GM18508 (cell line): ENCODE measurements around the gene BORCS5.
A peak's percentile ranks its signal among the peaks of the same experiment; 100 is the strongest.
"Not testable (repeated sequence)": the region's sequence is repeated elsewhere in the genome, so short reads cannot be mapped to it uniquely, and the experiment has no call there.

Experiments
- ATAC-seq: cut with Tn5 transposase; IDR thresholded peaks from one replicate; pipeline ENCODE4 v1.9.1; 2021; ENCODE audit warnings: moderate number of reproducible peaks; ENCODE audit not compliant: insufficient read depth, unreplicated experiment

The BORCS5 gene

DNA sequence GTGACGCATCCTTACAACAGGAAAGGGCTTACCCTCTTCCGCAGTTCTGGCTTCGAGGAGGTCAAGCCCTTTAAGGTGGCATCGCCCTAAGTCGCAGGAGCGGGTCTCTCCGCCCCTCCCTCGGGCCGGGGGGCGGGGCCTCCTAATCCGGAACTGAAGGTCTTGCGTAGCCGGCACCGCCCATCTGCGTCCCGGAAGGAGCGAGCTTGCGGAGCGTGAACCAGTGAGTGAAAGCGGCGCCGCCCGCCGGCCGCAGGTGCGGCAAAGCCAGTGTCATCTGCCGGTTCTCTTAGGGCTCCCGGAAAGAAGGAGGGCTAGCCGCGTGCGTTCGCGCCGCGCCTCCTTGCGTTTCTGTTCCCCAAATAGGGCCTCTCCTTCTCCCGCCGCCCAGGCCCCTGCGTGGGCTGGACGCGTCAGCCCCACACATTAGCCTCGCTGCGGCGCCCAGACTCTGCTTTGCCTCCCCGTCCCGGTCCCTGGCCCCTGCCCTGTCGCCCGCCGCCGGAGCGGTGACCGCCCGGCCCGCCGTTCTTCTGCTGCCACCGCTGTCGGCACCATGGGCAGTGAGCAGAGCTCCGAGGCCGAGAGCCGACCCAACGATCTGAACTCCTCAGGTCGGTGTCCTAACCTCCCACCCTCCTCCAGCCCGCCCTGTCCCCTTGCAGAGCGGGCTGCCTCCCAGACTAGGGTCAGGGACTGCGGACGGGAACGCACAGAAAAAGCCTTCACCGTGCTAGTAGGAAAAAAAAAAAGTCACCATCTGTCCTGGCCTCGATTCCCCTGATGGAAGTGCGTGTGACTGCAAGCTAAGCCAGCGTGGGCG is at the start of gene BORCS5:
BORCS5 (plus strand) TSS at position 183 of the 823 bp plus-strand sequence; CDS start at position 557, 374 bp downstream.
- ATAC-seq: peak; percentile 75

DNA sequence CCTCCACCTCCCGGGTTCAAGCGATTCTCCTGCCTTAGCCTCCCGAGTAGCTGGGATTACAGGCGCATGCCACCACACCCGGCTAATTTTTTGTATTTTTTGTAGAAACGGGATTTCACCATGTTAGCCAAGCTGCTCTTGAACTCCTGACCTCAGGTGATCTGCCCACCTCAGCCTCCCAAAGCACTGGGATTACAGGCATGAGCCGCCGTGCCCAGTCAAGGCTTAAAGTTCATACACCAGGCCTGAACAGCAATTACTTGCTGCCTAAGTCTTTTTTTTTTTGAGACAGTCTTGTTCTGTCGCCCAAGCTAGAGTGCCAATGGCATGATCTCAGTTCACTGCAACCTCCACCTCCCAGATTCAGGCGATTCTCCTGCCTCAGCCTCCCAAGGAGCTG is 46.2 kb upstream of the BORCS5 start:
- not testable (repeated sequence) for ATAC-seq

DNA sequence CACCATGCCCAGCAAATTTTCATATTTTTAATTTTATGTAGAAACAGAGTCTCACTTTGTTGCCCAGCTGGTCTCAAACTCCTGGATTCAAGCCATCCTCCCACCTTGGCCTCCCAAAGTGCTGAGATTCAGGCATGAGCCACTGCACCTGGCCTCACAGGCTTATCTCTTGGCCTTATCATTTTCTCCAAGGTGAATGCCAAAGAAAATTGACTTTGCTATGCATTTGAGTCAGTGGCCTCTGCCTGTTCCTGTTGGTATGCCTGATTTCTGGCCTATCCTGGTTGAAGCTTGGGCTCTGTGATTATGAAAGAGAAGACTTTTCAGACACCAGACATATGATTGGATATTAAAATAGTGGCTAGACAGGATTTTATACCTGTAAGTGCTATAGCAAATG is 41.0 kb upstream of the BORCS5 start:
- no peak for ATAC-seq

DNA sequence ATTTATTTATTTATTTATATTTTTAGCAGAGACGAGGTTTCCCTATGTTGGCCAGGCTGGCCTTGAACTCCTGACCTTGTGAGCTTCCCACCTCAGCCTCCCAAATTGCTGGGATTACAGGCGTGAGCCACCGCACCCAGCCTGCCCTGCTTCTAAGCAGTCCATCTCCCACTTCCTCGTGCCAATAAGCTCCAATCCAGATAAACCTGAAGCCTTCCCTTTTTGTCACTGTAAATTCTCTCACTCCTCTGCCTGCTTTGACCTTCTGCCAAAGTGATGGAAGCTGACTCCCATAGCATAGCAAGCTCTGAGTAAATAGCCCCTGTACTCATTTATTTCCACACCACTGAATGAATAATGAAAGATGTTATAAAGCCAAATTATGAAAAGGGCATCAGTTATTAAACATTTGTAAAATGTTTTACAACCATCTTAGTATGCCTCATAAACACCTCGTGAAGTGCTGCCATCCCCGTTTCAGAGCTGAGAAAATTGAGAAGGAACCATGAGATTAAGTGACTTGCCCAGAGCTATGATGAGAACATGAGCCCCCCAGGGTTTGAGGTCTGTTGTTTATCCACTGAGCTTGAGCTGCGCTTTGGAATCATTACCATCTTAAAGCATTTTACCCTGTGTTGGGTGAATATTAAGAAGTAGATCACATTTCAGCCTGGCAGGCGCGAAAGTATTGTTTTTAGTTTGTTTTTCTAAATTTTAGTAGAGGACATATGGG is 37.3 kb upstream of the BORCS5 start:
- ATAC-seq: no peak

DNA sequence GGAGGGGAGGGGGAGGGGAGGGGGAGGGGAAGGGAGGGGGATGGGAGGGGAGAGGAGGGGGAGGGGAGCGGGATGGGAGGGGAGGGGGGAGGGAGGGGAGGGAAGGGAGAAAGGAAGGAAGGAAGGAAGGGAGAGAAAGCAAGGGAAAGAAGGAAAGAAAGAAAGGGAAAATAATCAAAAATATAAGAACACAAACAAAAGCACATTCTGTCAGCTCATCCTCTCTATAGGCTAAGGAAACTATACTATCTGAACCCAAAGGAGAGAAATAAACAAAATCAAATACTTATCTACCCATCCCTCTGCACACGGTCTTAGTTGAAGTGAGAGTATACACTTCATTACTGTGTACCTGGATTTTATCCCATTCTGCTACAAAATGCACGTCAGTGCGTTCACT is 33.8 kb upstream of the BORCS5 start:
- ATAC-seq: no peak

DNA sequence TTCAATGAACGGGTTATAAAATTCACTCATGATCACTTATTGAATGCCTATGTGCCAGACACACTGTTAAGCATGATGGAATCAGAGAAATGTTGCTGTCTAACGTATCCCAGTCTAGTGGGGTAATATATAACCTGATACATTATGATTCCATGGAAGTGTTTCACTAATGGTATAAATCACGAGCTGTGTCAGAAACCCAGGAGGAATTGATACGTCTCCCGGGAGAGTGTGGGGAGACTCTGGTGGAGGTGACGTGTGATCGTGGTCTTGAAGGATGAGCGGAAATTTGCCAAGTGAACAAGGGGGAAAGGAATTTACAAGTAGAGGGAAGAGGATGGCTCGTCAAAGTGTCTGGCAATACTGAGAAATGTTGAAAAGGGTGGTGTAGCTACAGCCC is 33.3 kb upstream of the BORCS5 start:
- no peak for ATAC-seq

DNA sequence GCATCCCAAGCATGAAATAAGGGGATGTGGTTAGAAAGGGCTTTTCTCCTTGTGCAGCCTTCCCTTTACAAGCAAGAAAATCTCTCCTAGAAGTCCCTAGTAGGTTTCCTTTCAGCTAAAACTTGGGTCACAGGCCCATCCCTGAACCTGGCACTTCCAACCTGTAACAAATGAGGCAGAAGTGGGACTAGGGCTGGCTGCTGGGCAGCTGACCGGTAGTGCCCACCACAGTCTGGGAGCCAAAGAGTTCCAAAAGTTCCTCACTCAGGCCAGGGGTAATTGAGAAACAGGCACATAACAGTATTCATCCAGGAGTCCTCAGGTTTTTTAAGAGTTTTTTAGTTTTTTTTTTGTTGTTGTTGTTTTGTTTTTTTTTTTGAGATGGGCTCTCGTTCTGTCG is 30.6 kb upstream of the BORCS5 start:
- ATAC-seq: no peak

DNA sequence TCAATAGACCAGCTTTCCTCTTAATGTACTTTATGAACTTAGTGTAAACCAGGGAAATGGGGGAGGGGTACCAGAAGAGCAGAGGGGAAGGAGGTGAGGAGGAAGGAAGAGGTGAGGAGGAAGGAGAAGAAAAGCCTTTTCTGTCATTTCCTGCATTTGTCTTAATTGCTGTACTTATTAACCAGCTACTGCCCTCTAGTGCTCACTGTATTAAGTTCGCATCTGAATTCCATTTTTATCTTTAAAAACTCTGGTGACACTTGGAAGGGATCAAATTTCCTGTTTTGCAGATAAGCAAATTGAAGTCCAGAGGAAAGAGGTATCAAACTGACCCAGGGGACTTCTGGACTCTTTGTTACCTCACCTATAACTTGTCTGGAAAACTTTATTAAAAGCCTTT is 29.1 kb upstream of the BORCS5 start:
- no peak for ATAC-seq

DNA sequence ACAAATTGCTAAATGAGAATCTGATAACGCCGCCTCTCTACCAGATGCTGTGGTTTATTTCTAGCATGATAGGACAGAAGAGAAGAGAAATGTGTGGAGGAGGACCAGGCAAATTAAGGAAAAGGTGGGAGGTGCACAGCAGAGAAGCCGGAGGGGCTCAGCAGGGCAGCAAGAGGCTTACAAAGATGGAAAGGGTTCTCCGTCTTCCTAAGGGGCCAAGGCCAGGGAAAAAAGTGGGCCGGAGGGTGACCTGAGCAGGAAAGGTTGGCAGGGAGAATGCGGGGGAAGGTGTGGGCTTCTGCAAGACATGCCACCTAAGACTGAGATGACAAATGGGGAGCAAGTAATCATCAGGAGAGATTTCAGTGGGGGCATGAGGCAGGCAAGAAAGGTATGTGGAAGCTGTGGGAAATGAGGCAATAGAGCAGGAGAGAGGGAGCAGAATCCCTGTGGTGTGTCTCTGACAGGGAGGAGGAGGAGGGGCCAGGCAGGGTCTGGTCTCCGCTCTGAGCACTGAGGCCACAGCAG is 25.6 kb upstream of the BORCS5 start:
- ATAC-seq: no peak

DNA sequence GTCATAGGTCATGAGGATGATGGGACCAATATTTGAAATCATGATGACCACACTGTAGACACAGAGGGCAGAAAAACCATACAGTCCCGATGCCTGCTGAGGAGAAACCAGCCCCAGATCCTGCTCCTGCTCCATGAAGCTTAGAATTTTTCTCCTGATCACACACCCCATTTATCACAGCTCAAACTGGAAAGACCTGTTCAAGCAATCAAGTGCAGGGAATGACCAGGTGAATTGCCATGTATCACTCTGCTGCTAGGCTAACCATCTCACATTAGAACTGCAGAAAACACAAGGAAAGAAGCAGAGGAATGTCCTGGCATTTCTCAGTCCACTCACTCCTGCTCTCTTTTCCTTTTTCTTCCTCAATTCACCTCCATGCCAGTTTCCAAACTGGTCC is 25.0 kb upstream of the BORCS5 start:
- ATAC-seq: no peak

DNA sequence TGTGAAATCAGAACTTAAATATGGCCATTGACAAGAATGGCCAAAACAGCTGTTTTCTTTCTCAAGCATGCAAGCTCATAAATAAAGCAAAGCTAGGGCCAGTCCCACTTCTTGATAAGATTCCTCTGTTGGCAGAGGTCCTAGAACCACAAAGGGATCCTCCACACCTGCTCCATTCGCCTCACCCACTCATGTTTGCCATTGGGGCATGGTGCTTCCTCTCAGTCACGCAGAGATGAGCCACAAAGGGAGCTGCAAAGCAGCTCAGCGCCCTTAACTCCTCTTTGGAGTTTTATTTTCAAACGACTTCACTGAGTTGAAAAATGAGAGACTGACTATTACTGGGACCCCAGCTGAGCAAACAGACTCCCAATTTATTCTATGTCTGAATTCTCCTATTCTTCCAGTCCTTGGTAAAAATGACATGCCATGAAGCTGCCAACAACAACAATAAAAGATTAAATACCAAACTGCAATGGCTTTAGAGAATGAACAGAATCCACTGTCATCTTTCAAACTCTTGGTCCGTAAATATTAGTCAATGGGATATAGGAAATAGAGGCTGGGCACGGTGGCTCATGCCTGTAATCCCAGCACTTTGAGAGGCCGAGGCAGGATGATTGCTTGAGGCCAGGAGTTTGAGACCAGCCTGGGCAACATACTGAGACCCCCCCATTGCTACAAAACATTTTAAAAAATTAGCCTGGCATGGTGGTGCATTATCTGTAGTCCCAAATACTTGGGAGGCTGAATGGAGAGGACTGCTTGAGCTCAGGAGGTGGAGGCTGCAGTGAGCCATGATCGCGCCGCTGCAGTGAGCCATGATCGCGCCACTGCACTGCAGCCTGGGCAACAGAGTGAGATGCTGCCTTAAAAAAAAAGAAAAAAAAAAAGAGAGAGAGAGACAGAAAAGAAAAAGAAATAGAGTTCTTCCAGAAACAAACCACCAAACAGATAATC is 23.2 kb upstream of the BORCS5 start:
- ATAC-seq: no peak

DNA sequence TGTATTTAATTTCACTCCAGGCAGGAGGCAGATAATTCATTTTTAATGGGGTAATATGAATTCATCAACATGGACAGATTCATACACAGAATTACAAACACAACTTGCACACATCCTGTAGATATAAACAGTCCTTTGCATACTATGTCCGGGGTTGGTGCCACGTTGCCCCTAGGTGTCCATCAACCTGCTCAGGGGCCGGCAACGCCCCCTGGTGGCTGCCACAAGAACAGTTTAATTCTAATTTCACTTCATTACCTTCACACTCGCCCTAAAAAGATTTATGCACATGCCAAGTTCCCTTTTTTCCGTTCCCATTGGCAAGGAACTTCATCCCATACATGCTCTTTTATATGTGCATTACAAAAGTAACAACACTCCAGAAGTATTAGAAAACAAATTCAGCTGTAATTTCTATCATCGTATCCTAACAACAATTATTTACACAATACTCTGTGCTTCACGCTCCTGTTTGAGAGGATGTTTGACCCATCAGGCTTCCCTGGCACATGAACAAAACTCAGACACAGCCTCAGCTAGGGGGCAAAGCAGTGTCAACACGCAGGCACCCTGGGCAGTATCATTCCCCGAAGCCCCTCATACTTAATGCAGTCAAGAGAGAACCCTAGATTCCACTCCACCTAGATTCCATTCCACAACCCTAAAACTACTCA is 22.4 kb upstream of the BORCS5 start:
- no peak for ATAC-seq

DNA sequence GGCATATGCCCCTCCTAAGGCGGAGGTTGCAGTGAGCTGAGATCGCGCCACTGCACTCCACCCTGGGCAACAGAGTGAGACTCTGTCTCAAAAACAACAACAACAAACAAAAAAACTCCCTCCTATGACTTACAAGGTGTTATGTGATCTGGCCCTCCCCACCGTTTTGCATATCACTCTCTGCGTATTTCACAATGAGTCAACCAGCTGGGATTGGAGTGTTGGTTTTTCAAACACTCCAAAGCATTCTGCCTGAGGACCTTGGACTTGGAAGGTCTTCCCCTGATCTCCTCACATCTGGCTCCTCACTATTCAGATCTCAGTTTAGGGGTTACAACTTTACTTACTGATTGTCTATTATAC is 20.8 kb upstream of the BORCS5 start:
- no peak for ATAC-seq

DNA sequence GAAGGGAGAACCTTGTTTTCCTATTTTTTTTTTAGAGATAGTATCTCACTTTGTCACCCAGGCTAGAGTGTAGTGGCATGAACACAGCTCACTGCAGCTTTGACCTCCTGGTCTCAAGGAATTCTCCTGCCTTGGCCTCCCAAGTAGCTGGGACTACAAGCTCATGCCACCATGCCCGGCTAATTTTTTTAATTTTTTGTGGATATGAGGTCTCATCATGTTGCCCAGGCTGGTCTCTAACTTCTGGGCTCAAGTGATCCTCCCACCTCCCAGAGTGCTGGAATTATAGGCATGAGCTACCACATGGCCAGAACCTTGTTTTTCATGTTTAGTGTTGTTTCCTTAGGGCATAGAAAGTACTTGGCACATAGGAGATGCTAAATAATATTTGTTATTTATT is 20.4 kb upstream of the BORCS5 start:
- ATAC-seq: no peak

DNA sequence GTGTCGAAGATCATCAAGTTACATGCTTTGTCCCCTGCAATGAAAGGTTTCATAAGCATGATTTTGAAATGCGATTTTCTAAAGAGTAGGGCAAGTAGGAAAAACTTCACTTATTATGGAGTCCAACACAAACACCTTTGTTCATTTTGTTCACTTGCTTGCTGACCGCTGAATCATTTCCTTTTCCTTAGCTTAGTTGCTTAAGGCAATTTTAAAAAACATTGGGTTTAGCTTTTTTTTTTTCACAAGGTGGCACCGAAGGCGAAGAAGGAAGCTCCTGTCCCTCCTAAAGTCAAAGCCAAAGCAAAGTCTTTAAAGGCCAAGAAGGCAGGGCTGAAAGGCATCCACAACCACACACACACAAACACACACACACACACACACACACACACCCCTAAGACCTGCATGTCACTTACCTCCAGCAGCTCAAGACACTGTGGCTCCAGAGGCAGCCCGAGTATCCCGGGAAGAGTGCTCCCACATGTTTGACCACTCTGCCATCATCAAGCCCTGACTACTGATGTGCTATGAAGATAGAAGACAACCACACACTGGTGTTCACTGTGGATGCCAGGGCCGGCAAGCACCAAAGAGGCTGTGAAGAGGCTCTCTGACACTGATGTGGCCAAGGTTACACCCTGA is 18.2 kb upstream of the BORCS5 start:
- ATAC-seq: no peak

DNA sequence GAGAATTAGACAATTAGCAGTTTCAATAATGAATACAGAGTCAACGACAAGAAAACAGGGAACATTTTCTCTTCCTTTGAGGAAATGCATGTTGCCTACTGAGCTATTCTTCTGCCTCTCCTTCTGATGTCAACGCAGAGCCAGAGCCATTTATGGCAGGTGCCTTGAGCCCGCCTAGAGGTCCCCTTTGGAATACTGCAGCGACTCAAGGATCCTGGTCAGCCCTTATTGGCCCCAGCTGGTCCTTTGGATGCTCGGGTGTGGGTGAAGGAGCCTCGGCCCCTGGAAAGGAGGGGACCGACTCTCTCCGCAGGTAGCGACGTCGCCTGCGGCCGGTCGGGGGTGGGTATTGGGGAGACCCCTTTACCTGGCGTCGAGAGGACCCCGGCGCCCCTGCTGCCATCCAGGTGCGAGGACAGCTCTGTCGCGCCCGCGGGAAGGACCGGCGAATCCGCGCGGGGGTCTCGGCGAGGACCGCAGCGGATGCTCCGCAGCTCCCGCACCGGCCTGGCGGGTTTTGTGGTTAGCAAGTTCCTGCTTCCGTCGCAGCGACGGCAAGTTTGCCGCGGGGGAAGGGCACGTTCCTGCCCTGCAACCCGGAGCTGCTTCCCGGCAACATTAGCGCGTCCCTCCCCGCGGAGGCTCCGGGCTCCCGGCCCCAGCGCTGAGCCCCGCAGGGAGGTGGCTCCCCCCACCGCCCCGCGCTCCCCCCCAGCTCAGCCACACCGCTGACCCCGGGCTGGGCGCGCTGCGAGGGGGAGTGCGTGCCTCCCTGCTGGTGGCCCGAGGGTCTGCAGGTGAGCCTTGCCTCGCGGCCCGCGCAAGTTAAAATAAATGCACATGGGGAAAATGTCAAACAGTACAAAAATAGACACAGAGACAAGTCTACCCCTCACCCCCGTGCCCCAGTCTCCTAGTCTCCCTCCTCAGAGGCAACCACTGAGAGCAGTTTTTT is 6.9 kb upstream of the BORCS5 start, which contains the start of gene MANSC1:
MANSC1 (minus strand) TSS at position 532 of the 955 bp plus-strand sequence. CDS start 6,928 bp downstream, outside the sequence.
- ATAC-seq: no peak

DNA sequence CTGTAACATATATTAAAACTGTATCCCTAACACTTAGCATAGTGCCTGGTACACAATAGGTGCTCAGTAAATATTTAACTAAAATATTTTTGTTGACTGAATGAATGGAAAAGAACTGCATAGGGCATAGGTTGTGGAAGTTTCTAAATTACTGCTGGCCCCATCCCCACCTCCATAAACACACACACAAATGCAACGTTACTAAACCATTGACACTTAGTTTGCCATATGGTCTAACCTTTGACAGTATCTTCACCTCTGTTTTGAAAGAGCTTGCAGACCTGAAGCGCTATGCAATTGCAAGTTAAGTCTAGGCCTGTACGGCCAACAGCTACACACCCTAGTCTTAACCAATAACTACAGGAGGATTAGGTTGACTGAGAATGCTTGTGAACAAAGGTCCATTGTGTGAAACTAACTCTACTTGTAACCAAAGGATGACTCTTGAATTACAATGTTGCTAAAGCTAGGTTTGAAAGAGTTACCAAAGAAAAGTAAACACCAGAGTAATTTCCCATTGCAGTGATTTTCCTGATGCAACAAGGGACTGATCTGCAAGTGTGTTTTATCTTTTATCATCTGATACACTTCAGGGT is 5.9 kb upstream of the BORCS5 start:
- ATAC-seq: no peak
